NOMO-1 (cell line): ENCODE data around the gene CCDC33.

Experiments used
- DNase-seq, 2 experiments: peaks; one replicate each; lab custom pipeline; 2025; ENCODE audit not compliant: unreplicated experiment in 2 of 2; lab: John Stamatoyannopoulos, UW

CCDC33 gene

GRCh38 chr15:74208901-74209559 is 27.1 kb upstream of the CCDC33 start:
- no peak for DNase-seq

GRCh38 chr15:74209560-74209958 is 26.6 kb upstream of the CCDC33 start:
- no peak for DNase-seq

GRCh38 chr15:74209997-74210671 is 26.0 kb upstream of the CCDC33 start:
- no peak for DNase-seq

- no peak for DNase-seq
Measured at GRCh38 chr15:74210729-74211128, 25.4 kb upstream of the CCDC33 start.

- DNase-seq: no peak
Measured at GRCh38 chr15:74211656-74212055, 24.5 kb upstream of the CCDC33 start.

GRCh38 chr15:74212494-74212893 is 23.6 kb upstream of the CCDC33 start:
- no peak for DNase-seq

- no peak for DNase-seq
Measured at GRCh38 chr15:74213858-74214284, 22.3 kb upstream of the CCDC33 start.

GRCh38 chr15:74214324-74215021 is 21.7 kb upstream of the CCDC33 start:
- no peak for DNase-seq

GRCh38 chr15:74215958-74216357 is 20.2 kb upstream of the CCDC33 start:
- no peak for DNase-seq

GRCh38 chr15:74216949-74217348 is 19.2 kb upstream of the CCDC33 start:
- DNase-seq: no peak

- DNase-seq: no peak
Measured at GRCh38 chr15:74217907-74218885, 17.9 kb upstream of the CCDC33 start.

GRCh38 chr15:74220475-74221248 is 15.5 kb upstream of the CCDC33 start:
- no peak for DNase-seq

GRCh38 chr15:74221399-74222239 is 14.5 kb upstream of the CCDC33 start:
- no peak for DNase-seq

- no peak for DNase-seq
Measured at GRCh38 chr15:74222240-74223119, 13.6 kb upstream of the CCDC33 start.

- DNase-seq: no peak
Measured at GRCh38 chr15:74225928-74226327, 10.2 kb upstream of the CCDC33 start.

GRCh38 chr15:74226761-74227540 is 9.2 kb upstream of the CCDC33 start:
- DNase-seq: no peak

- no peak for DNase-seq
Measured at GRCh38 chr15:74227968-74228722, 8.0 kb upstream of the CCDC33 start.
